Measurements from ENCODE around the gene SIX3. TPM values are rescaled to one million over a fixed set of nuclear protein-coding genes. Genes with fewer than 3 reads are reported as not detected.

The SIX3 gene
- total and polyA plus RNA-seq, 2 donors (not counting 1 experiment from before 2014, with no cell fraction given): not detected

- no peak for DNase-seq
- no peaks in the 10 kb centered on the region for H4K20me1 ChIP-seq (ENCODE audit: control insufficient read depth, insufficient read depth, low read length, poor library complexity, severe bottlenecking)
- no peaks in the 10 kb centered on the region for H3K36me3 ChIP-seq (replicated peaks in 1 of 2; ENCODE audit: control extremely low read depth in 1 of 2, control insufficient read depth in 1 of 2, extremely low read depth in 1 of 2, insufficient read depth in 2 of 2, low read length in 1 of 2)
- intact Hi-C loops (cut with micrococcal nuclease): no loop called here
- no peaks in the 10 kb centered on the region for H3K79me2 ChIP-seq (ENCODE audit: control insufficient read depth, insufficient read depth, low read length)
- 94% methylated on average over 15 of the region's 15 CpGs for WGBS (ENCODE audit: insufficient coverage)
- peaks cover 26% of the 10 kb centered on the region for H3K27me3 Mint-ChIP-seq
- no peak for ATAC-seq (ENCODE audit: low read depth)
- H3K4me3 Mint-ChIP-seq: no peak overlapping the region
- TF ChIP-seq, protein P1, sequence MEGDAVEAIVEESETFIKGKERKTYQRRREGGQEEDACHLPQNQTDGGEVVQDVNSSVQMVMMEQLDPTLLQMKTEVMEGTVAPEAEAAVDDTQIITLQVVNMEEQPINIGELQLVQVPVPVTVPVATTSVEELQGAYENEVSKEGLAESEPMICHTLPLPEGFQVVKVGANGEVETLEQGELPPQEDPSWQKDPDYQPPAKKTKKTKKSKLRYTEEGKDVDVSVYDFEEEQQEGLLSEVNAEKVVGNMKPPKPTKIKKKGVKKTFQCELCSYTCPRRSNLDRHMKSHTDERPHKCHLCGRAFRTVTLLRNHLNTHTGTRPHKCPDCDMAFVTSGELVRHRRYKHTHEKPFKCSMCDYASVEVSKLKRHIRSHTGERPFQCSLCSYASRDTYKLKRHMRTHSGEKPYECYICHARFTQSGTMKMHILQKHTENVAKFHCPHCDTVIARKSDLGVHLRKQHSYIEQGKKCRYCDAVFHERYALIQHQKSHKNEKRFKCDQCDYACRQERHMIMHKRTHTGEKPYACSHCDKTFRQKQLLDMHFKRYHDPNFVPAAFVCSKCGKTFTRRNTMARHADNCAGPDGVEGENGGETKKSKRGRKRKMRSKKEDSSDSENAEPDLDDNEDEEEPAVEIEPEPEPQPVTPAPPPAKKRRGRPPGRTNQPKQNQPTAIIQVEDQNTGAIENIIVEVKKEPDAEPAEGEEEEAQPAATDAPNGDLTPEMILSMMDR (IDR thresholded peaks at IDR 0.05): no peak
- TF ChIP-seq EZH2 (IDR thresholded peaks at IDR 0.05; ENCODE audit: borderline replicate concordance, insufficient read depth, low read depth, low read length, poor library complexity, severe bottlenecking): no peak
- no peak overlapping the region for H3K27ac ChIP-seq (ENCODE audit: low read length in 2 of 2)
- H3K4me3 ChIP-seq (ENCODE audit: control extremely low read depth in 1 of 5, extremely low read depth in 1 of 5, insufficient read depth in 1 of 5, low read depth in 2 of 5, low read length in 4 of 5): no peak overlapping the region
- H3K4me1 ChIP-seq (ENCODE audit: control insufficient read depth in 2 of 2, insufficient read depth in 2 of 2, low read length in 2 of 2): no peaks in the 10 kb centered on the region
- H3K27me3 ChIP-seq (replicated peaks in 1 of 4; ENCODE audit: control extremely low read depth in 1 of 4, control insufficient read depth in 3 of 4, insufficient read depth in 4 of 4, low read length in 3 of 4): peaks cover 0 to 7% (median 0%) of the 10 kb centered on the region in 4 experiments
- POLR2A ChIA-PET: no interaction called here
- no peak overlapping the region for H2AFZ ChIP-seq (ENCODE audit: insufficient read depth, low read depth, low read length, poor library complexity, severe bottlenecking)
- no peaks in the 10 kb centered on the region for H3K9me3 ChIP-seq (ENCODE audit: control extremely low read depth in 1 of 3, control insufficient read depth in 2 of 3, insufficient read depth in 1 of 3, low read length in 2 of 3)
- H3K9ac ChIP-seq (ENCODE audit: low read length): no peak overlapping the region
- H3K4me2 ChIP-seq (replicated peaks; ENCODE audit: low read depth, low read length, poor library complexity, severe bottlenecking): no peak overlapping the region
- peaks cover 4% of the 10 kb centered on the region for H3K4me1 Mint-ChIP-seq
- H3K27ac Mint-ChIP-seq: no peak overlapping the region
- no peaks in the 10 kb centered on the region for H3K9me3 Mint-ChIP-seq (ENCODE audit: insufficient read depth)
- CTCF ChIA-PET: interaction anchor here (0.9 to 1.8 kb wide), 6 partner anchors 11 to 579 kb away, joined by 3 to 6 read pairs (median 3); no protein-coding TSS in a partner anchor
These were observed 29.4 kb downstream of the SIX3 start for GRCh38 chr2:44970846-44971450.

DNA sequence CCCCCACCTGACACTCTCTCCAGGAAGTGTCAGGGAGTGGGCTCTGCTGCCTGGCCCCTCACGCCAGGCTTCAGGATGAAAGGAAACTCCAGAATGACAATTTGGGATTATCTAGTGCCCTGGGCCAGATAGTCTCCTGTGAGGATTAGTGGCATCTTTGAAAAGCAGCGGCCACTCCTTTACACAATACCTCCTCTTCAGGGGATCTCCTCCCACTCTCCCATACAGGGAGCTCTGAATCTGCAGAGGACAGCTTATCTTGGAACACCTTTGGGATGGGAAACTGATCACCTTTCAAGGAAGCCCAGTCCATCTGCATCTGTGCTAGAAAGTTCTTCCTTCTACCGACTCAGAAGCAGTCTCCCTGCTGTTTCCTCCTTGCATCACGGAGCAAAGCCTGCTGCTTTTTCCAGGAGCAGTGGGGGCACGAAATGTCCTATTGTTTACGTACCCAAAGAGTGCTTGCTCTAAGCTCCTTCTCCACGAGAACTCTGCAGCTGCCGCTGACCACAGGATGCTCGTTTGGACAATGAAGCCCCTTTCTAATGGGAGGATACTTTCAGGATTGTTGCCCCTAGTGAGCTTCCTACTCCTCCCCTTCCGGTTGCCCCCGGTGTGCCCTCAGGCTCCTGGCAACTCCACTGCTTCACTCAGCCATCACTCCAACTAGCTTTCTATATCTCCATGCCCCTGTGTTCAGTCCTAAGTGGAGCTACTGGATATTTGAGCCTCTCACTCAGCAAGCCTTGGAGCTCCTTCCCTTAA, 31.5 kb downstream of the SIX3 start:
- Mint-ChIP-seq H3K9me3 (ENCODE audit: insufficient read depth) (no peaks in the 10 kb centered on the region), H3K4me3 (no peak overlapping the region), H3K27ac (no peak overlapping the region), H3K27me3 (peaks cover 21% of the 10 kb centered on the region), H3K4me1 (peaks cover 4% of the 10 kb centered on the region)
- Histone ChIP-seq H3K27ac (ENCODE audit: low read length in 2 of 2) (no peak overlapping the region), H3K4me1 (ENCODE audit: control insufficient read depth in 2 of 2, insufficient read depth in 2 of 2, low read length in 2 of 2) (no peaks in the 10 kb centered on the region), H3K36me3 (replicated peaks in 1 of 2; ENCODE audit: control extremely low read depth in 1 of 2, control insufficient read depth in 1 of 2, extremely low read depth in 1 of 2, insufficient read depth in 2 of 2, low read length in 1 of 2) (no peaks in the 10 kb centered on the region), H3K4me3 (ENCODE audit: control extremely low read depth in 1 of 5, extremely low read depth in 1 of 5, insufficient read depth in 1 of 5, low read depth in 2 of 5, low read length in 4 of 5) (peak overlapping the region in 1 of 5 experiments; percentile 24), H4K20me1 (ENCODE audit: control insufficient read depth, insufficient read depth, low read length, poor library complexity, severe bottlenecking) (no peaks in the 10 kb centered on the region), H3K9me3 (ENCODE audit: control extremely low read depth in 1 of 3, control insufficient read depth in 2 of 3, insufficient read depth in 1 of 3, low read length in 2 of 3) (no peaks in the 10 kb centered on the region), H2AFZ (ENCODE audit: insufficient read depth, low read depth, low read length, poor library complexity, severe bottlenecking) (peak overlapping the region; percentile 66), H3K79me2 (ENCODE audit: control insufficient read depth, insufficient read depth, low read length) (no peaks in the 10 kb centered on the region), H3K4me2 (replicated peaks; ENCODE audit: low read depth, low read length, poor library complexity, severe bottlenecking) (peak overlapping the region; percentile 41), H3K27me3 (replicated peaks in 1 of 4; ENCODE audit: control extremely low read depth in 1 of 4, control insufficient read depth in 3 of 4, insufficient read depth in 4 of 4, low read length in 3 of 4) (peaks cover 0 to 3% (median 0%) of the 10 kb centered on the region in 4 experiments), H3K9ac (ENCODE audit: low read length) (no peak overlapping the region)
- TF ChIP-seq EZH2 (IDR thresholded peaks at IDR 0.05; ENCODE audit: borderline replicate concordance, insufficient read depth, low read depth, low read length, poor library complexity, severe bottlenecking): no peak
- TF ChIP-seq, protein P1 (IDR thresholded peaks at IDR 0.05): no peak
- POLR2A ChIA-PET: no interaction called here
- DNase-seq (no peak), ATAC-seq (ENCODE audit: low read depth) (no peak)
- CTCF ChIA-PET: interaction anchor here (1.3 to 1.6 kb wide), 2 partner anchors 9 to 11 kb away, joined by 6 read pairs; no protein-coding TSS in a partner anchor
- 22% methylated on average over 6 of the region's 11 CpGs for WGBS (ENCODE audit: insufficient coverage)
- intact Hi-C loops (cut with micrococcal nuclease): no loop called here

All from B cell (primary cell).